HCT116 (cell line): ENCODE measurements around the gene ERBB4. TPM values are rescaled to one million over a fixed set of nuclear protein-coding genes. Genes with fewer than 3 reads are reported as not detected.

Experiments used
- ATAC-seq: fragments of 200-7000 bp; cut with Tn5 transposase; 2 replicates; pipeline ENCODE4 v1.9.1; 2020; ENCODE audit warnings: mild to moderate bottlenecking, moderate library complexity
- BruUV-seq: library from RNA; stranded (reverse); fragments of 400-500 nt; replicated peaks from 2 replicates; lab custom pipeline; 2021; lab: Mats Ljungman, UMichigan
- CTCF ChIA-PET: fragments of 300-600 bp; sonication (Branson Sonifier 250); formaldehyde crosslinking; loops from one replicate; lab custom pipeline; 2021; ENCODE audit warnings: antibody characterized with exemption; lab: Charles Lee
- POLR2A ChIA-PET: fragments of 300-600, 350-600 bp; sonication (Branson Sonifier 250); formaldehyde crosslinking; loops from one replicate; lab custom pipeline; 2021; ENCODE audit warnings: antibody characterized with exemption; lab: Charles Lee
- RAD21 ChIA-PET, 2 experiments: fragments of 300-600 bp; sonication (Branson Sonifier 250); formaldehyde crosslinking; loops; one replicate each; lab custom pipeline; 2023; ENCODE audit warnings: low total read pairs in 2 of 2; ENCODE audit not compliant: uncharacterized antibody in 2 of 2, unreplicated experiment in 2 of 2, low non-redundant PET in 1 of 2; lab: Charles Lee
- DNase-seq: peaks from one replicate; pipeline ENCODE4 v3.0.0-alpha.2; 2010; ENCODE audit warnings: low read depth, low spot score
- H2AFZ ChIP-seq: fragments of 200-600 bp; shearing (Covaris generic), sonication (generic); 2 replicates; pipeline ENCODE4 v1.6.1; 2017; ENCODE audit warnings: low read depth, mixed run types, mixed read lengths, antibody characterized with exemption, low read length; ENCODE audit not compliant: poor library complexity, severe bottlenecking
- H3K27ac ChIP-seq: 2 replicates; pipeline ENCODE4 v1.5.1; 2012; ENCODE audit warnings: low read depth, low read length
- H3K27me3 ChIP-seq: fragments of 200-600 bp; sonication (generic); 2 replicates; pipeline ENCODE4 v1.6.1; 2016; ENCODE audit warnings: mixed run types, low read length, mixed read lengths; ENCODE audit not compliant: insufficient read depth
- H3K36me3 ChIP-seq, 2 experiments: fragments of 200-500 bp in 1 of 2; fragments of 200-600 bp in 1 of 2; sonication (Bioruptor generic) in 1 of 2; sonication (generic) in 1 of 2; 2 replicates each; pipeline versions ENCODE4 v1.5.1 to v1.6.1; 2014 to 2016; ENCODE audit warnings: low read length in 2 of 2, inconsistent platforms in 1 of 2, mixed read lengths in 1 of 2, mixed run types in 1 of 2; ENCODE audit not compliant: insufficient read depth in 2 of 2, control insufficient read depth in 1 of 2
- H3K4me1 ChIP-seq, 2 experiments: fragments of 200-600 bp in 1 of 2; sonication (generic) in 1 of 2; 2 replicates each; pipeline versions ENCODE4 v1.5.1 to v1.6.1; 2012 to 2017; ENCODE audit warnings: low read length in 2 of 2, inconsistent platforms in 1 of 2, mild to moderate bottlenecking in 1 of 2, mixed read lengths in 1 of 2, mixed run types in 1 of 2, moderate library complexity in 1 of 2; ENCODE audit not compliant: insufficient read depth in 2 of 2, control insufficient read depth in 1 of 2
- H3K4me2 ChIP-seq: fragments of 200-600 bp; sonication (generic); 2 replicates; pipeline ENCODE4 v1.6.1; 2017; ENCODE audit warnings: mixed run types, low read length, mixed read lengths
- H3K4me3 ChIP-seq, 2 experiments: fragments of 200-600 bp in 1 of 2; sonication (generic) in 1 of 2; replicated peaks in 1 of 2; 2 replicates each; pipeline ENCODE4 v1.5.1; 2011 to 2016; ENCODE audit warnings: low read length in 2 of 2, control low read depth in 1 of 2, low read depth in 1 of 2, mild to moderate bottlenecking in 1 of 2, mixed read lengths in 1 of 2, mixed run types in 1 of 2
- H3K79me2 ChIP-seq: fragments of 200-600 bp; sonication (generic); 2 replicates; pipeline ENCODE4 v1.6.1; 2017; ENCODE audit warnings: mild to moderate bottlenecking, mixed run types, low read length, moderate library complexity, mixed read lengths; ENCODE audit not compliant: insufficient read depth
- H3K9ac ChIP-seq: fragments of 200-600 bp; sonication (generic); 2 replicates; pipeline ENCODE4 v1.6.1; 2016; ENCODE audit warnings: low read length, mixed read lengths
- H3K9me2 ChIP-seq: fragments of 200-600 bp; sonication (generic), shearing (Covaris generic); 2 replicates; pipeline ENCODE4 v1.6.1; 2017; ENCODE audit warnings: mixed run types, mild to moderate bottlenecking, moderate library complexity; ENCODE audit not compliant: insufficient read depth
- H3K9me3 ChIP-seq, 2 experiments: fragments of 200-500 bp in 1 of 2; fragments of 200-600 bp in 1 of 2; sonication (Bioruptor generic) in 1 of 2; sonication (generic) in 1 of 2; 2 replicates each; pipeline ENCODE4 v1.6.1; 2014 to 2017; ENCODE audit warnings: low read length in 2 of 2, mixed read lengths in 2 of 2, inconsistent platforms in 1 of 2, low read depth in 1 of 2, mild to moderate bottlenecking in 1 of 2, mixed run types in 1 of 2, moderate library complexity in 1 of 2; ENCODE audit not compliant: control insufficient read depth in 1 of 2, insufficient read depth in 1 of 2
- H4K20me1 ChIP-seq: fragments of 200-600 bp; sonication (generic), shearing (Covaris generic); 2 replicates; pipeline ENCODE4 v1.6.1; 2017; ENCODE audit warnings: mixed run types, mild to moderate bottlenecking, moderate library complexity; ENCODE audit not compliant: insufficient read depth
- CEBPB ChIP-seq: IDR thresholded peaks from 2 replicates; pipeline ENCODE4 v1.6.1; 2012; ENCODE audit warnings: low read depth
- EGR1 ChIP-seq: IDR thresholded peaks from 2 replicates; pipeline ENCODE4 v1.6.1; 2012; ENCODE audit warnings: low read depth
- RAD21 ChIP-seq: IDR thresholded peaks from 2 replicates; pipeline ENCODE4 v1.6.1; 2012; ENCODE audit warnings: low read depth, mild to moderate bottlenecking
- SP1 ChIP-seq: IDR thresholded peaks from 2 replicates; pipeline ENCODE4 v1.6.1; 2012; ENCODE audit warnings: low read depth
- SRF ChIP-seq: IDR thresholded peaks from 2 replicates; pipeline ENCODE4 v1.6.1; 2012; ENCODE audit warnings: low read depth
- TCF7L2 ChIP-seq: IDR thresholded peaks from 2 replicates; pipeline ENCODE4 v1.7.0; 2011; ENCODE audit warnings: borderline replicate concordance, inconsistent platforms; ENCODE audit not compliant: insufficient read depth, insufficient read length; ENCODE audit errors: extremely low read depth
- ZBTB33 ChIP-seq: IDR thresholded peaks from 2 replicates; pipeline ENCODE4 v1.6.1; 2011; ENCODE audit warnings: mild to moderate bottlenecking, low read length, moderate library complexity; ENCODE audit not compliant: insufficient replicate concordance; ENCODE audit errors: extremely low read depth
- ZFX ChIP-seq: fragments of 450-650 bp; IDR thresholded peaks from 2 replicates; pipeline ENCODE4 v1.6.1; 2017
- intact Hi-C: fragments of 100-400 bp; cut with micrococcal nuclease; formaldehyde crosslinking; loops from 2 replicates; pipeline ENCODE4 v1.10.0; 2022
- total RNA-seq: library from RNA; stranded (reverse); gene quantifications from one replicate; pipeline ENCODE4 v1.2.1, GENCODE V29; 2021; ENCODE audit not compliant: unreplicated experiment
- TF ChIP-seq, protein P1 (sequence below): IDR thresholded peaks from 2 replicates; pipeline ENCODE4 v1.6.1; 2012
- TF ChIP-seq, protein P2 (sequence below), 3 experiments: fragments of 200-600 bp in 1 of 3; sonication (generic) in 1 of 3; IDR thresholded peaks in 2 of 3; conservative IDR thresholded peaks in 1 of 3; 2 replicates each; pipeline ENCODE4 v1.5.1; 2012 to 2017; ENCODE audit warnings: low read depth in 2 of 3, low read length in 2 of 3, antibody characterized with exemption in 1 of 3, borderline replicate concordance in 1 of 3, control low read depth in 1 of 3, mild to moderate bottlenecking in 1 of 3, mixed read lengths in 1 of 3, mixed run types in 1 of 3, moderate library complexity in 1 of 3; ENCODE audit not compliant: insufficient read depth in 1 of 3

ERBB4 gene
- total RNA-seq, 1 experiment from 2014 or later, result 0.10 TPM

- BruUV-seq, result no TSS peak
- Histone ChIP-seq H4K20me1 (no peaks in the 10 kb centered on the region), H3K79me2 (no peaks in the 10 kb centered on the region)
- no peak for ATAC-seq
- POLR2A ChIA-PET, result no interaction called here
- TF ChIP-seq ZFX, result no peak
- TF ChIP-seq, protein P1, sequence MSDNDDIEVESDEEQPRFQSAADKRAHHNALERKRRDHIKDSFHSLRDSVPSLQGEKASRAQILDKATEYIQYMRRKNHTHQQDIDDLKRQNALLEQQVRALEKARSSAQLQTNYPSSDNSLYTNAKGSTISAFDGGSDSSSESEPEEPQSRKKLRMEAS, result no peak
- TF ChIP-seq EGR1, result no peak
- no peak for TF ChIP-seq SRF
- no peak for TF ChIP-seq ZBTB33
- TF ChIP-seq, protein P2, sequence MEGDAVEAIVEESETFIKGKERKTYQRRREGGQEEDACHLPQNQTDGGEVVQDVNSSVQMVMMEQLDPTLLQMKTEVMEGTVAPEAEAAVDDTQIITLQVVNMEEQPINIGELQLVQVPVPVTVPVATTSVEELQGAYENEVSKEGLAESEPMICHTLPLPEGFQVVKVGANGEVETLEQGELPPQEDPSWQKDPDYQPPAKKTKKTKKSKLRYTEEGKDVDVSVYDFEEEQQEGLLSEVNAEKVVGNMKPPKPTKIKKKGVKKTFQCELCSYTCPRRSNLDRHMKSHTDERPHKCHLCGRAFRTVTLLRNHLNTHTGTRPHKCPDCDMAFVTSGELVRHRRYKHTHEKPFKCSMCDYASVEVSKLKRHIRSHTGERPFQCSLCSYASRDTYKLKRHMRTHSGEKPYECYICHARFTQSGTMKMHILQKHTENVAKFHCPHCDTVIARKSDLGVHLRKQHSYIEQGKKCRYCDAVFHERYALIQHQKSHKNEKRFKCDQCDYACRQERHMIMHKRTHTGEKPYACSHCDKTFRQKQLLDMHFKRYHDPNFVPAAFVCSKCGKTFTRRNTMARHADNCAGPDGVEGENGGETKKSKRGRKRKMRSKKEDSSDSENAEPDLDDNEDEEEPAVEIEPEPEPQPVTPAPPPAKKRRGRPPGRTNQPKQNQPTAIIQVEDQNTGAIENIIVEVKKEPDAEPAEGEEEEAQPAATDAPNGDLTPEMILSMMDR (IDR thresholded peaks at IDR 0.05 in 2 of 3, conservative IDR thresholded peaks at IDR 0.05 in 1 of 3; ENCODE audit: borderline replicate concordance in 1 of 3, insufficient read depth in 1 of 3, low read depth in 2 of 3, low read length in 2 of 3), result no peak
- TF ChIP-seq SP1, result no peak
- TF ChIP-seq CEBPB, result no peak
- no peak for TF ChIP-seq TCF7L2
- no peak for TF ChIP-seq RAD21
- TF ChIP-seq, all 23 proteins: peak for 0
- H3K36me3 ChIP-seq, result no peaks in the 10 kb centered on the region
- DNase-seq, result no peak
- H3K9ac ChIP-seq, result no peak overlapping the region
- no peak overlapping the region for H3K4me3 ChIP-seq
- no peak overlapping the region for H3K27ac ChIP-seq
- intact Hi-C loops, result no loop called here
- CTCF ChIA-PET, result no interaction called here
- H3K27me3 ChIP-seq, result no peaks in the 10 kb centered on the region
- H3K4me1 ChIP-seq, result no peaks in the 10 kb centered on the region
- no peak overlapping the region for H3K4me2 ChIP-seq
- H3K9me3 ChIP-seq, result no peaks in the 10 kb centered on the region
- H3K9me2 ChIP-seq, result no peaks in the 10 kb centered on the region
- no peak overlapping the region for H2AFZ ChIP-seq
- RAD21 ChIA-PET, result no interaction called here
Observed at GRCh38 chr2:212537726-212538304, 787 bp downstream of the ERBB4 start.
